ENCODE results near the gene RUFY3.
"Not testable (repeated sequence)": the region's sequence is repeated elsewhere in the genome, so short reads cannot be mapped to it uniquely, and the experiment has no call there.

Gene RUFY3

DNA sequence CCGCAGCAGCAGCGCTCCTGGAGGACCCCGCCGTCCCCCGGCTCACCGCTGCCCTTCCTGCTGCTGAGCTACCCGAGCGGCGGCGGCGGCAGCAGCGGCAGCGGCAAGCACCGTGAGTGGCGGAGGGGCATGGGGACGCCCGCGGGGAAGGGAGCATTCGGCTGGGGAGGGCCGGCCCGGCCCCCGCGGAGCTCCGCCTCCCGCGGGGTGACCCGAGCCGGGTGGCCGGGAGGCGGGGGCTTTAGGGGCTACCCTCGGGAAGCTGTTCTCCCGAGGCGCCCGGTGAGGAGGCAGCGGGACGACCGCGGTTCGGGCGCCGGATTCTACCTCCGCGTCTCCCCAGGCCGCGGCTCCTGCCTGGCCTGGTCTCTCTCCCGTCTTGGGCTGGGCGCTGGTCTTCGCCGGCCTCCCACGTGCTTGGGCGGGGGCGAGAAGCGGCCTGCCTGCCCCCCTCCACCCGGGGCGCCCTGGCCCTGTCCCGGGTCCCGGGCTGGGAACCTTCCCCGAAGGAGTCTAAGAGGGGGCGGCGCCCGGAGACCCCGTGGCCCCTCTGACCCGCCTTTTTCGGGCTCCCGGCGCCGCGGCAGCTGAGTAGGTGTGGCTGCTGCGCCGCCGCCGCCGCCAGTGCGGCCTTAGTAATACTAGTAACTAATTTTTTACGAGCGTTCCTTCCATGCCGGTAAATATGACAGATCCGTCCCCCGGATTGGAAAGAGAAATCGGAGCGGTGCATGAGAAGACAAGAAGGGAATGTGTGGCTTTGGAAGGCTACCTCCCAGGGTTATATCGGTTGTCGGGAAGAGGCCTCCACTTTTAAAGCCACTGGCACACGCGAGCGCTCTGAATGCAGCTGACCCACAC, 16.4 kb upstream of the RUFY3 start:
- peak; percentile 52 for DNase-seq (ENCODE audit: low read depth)

DNA sequence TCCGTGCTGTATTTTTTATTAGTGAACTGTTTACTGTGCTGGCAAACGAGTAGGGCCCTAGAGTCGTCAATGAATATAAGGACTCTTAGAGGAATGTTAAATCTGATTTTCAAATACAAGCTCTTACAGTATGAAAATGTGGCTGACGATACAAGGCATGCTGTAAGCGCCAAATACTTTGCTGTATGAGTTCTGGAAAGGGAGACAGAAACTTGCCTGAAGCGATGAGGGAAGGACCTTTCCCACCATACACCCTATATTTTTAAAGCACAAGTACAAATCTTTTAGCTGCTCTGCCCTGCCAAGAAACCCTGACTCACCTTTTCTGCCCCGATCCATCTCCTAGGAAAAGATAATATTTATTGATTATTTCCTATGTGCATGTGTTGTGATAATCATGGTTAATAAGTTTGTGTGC, 15.7 kb upstream of the RUFY3 start:
- DNase-seq (ENCODE audit: low read depth), result no peak

GRCh38 chr4:70706516-70706915, 15.2 kb upstream of the RUFY3 start:
- no peak for DNase-seq (ENCODE audit: low read depth)

GRCh38 chr4:70709611-70710205, 12.1 kb upstream of the RUFY3 start:
- DNase-seq (ENCODE audit: low read depth), result no peak

- no peak for DNase-seq (ENCODE audit: low read depth)
These were observed 10.2 kb upstream of the RUFY3 start for GRCh38 chr4:70711599-70711998.

GRCh38 chr4:70712150-70712549, 9.6 kb upstream of the RUFY3 start:
- no peak for DNase-seq (ENCODE audit: low read depth)

DNA sequence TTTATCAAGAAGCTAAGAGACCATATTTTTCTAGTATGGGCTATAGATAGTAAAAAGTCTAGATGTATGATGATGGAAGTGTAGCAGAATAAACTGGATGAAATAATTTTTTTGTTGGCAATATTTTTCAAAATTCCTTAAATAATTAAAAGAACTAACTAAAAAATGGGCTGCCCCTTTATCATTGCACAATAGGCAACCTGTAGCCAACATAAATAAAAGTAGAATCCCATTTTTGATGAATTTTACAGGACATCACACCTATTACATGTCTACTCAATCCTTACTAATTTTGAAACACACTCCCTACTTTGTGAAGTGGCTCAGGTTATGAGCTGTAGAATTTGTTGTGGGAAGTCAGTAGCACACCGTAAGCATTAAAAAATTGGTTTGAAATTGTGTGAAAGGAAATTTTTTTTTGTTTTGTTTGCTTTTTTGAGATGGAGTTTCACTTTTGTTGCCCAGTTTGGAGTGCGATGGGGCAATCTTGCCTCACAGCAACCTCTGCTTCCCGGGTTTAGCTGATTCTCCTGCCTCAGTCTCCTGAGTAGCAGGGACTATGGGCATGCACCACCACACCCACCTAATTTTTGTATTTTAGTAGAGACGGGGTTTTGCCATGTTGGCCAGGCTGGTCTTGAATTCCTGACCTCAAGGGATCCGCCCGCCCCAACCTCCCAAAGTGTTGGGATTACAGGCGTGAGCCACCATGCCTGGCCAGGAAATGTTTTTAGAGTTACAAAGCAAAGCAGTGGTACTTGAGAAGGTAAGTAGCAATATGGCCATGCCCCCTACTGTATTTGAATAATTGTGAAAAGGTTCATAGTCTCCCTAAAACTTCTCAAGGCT, 8.9 kb upstream of the RUFY3 start:
- no peak for DNase-seq (ENCODE audit: low read depth)

DNA sequence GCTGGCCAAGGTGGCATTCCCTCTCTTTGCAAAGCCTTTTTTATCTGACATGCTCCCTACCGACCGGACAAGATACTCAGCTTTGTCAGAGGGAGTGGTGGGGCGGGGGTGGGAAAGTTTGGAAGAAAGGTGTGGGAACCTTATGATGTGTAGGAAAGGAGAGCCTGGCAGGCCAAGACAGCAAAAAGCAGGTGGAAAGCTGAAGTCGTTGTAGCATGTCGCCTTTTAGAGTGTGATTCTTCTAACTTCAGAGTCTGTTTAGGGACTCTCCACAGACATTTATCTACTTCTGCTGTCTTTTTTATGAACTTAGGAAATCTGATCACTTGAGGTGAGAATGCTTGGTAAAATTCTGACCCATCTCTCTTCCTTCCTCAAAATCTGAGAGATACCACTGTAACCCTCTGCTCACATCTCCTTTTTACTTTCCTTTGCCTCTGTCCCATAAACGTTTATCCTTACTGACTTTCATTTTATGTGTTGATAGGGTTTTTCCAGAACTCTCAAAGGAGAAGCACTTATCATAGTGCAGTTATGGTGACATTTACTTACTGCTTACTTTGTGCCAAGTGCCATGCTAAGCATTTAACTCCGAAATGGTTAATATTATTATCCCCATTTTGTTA, 8.2 kb upstream of the RUFY3 start:
- DNase-seq (ENCODE audit: low read depth), result no peak

DNA sequence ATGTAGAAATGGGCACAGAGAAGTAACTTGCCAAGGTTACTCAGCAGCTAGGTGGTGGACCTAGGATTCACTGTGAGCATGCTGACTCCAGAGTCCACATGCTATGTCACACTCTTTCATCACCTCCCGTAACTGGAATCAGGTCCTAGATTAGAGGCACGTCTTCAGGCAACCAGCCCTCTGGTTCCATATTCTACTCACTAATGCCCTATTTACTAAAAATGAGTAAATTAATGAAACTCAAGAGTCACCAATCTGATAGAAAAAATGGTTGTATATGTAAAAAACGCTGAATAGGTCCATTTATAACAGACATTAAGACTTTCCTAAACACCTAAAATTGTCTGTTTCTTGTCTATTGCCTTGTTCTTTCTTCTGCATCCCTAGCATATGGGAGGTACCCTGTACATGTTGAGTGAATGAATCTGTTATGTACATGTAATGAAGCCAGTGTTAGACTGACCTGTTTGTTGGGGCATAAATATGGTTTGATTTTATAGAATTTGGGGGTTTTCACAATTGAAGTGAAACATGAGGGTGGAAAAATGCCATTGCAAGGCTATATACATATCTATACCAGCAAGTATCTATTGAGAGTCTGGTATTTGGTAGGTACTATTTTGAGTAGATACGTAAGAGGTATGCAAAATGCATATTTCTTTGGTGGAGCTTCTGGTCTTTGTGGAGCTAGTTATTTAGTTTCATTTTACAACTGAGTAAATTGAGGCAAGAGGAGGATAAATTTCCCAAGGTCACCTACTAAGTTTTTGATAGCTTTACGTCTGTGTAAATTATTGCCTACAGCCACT, 7.5 kb upstream of the RUFY3 start:
- no peak for DNase-seq (ENCODE audit: low read depth)

GRCh38 chr4:70715097-70715496, 6.7 kb upstream of the RUFY3 start:
- no peak for DNase-seq (ENCODE audit: low read depth)

GRCh38 chr4:70718811-70719604, 2.8 kb upstream of the RUFY3 start:
- no peak for DNase-seq (ENCODE audit: low read depth)

DNA sequence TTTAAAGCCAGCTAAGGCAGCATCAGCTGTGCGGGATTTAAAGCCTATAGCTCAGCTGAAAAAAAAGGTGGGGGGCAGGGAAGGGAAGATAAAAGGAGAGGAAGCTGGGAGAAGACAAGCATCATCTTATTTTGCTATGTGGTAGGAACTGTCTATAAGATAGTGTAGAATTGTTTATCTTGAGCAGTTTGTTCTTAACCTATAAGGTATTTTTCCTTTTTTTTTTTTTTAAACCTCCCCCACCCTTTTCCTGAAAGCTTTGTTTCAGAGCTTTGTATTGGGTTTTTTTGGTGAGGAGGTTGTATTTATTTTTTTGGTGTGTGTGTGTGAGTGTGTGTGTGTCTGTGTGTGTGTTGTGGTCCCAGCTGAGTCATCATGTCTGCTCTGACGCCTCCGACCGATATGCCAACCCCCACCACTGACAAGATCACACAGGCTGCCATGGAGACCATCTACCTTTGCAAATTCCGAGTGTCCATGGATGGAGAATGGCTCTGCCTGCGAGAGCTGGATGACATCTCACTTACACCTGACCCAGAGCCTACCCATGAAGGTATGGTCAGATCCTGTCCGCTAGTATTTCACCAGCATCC, 531 bp downstream of the RUFY3 start:
- DNase-seq (ENCODE audit: low read depth), result no peak

GRCh38 chr4:70724463-70724862, 2.7 kb downstream of the RUFY3 start:
- no peak for DNase-seq (ENCODE audit: low read depth)

- no peak for DNase-seq (ENCODE audit: low read depth)
These were observed 3.9 kb downstream of the RUFY3 start for GRCh38 chr4:70725633-70726032.

DNA sequence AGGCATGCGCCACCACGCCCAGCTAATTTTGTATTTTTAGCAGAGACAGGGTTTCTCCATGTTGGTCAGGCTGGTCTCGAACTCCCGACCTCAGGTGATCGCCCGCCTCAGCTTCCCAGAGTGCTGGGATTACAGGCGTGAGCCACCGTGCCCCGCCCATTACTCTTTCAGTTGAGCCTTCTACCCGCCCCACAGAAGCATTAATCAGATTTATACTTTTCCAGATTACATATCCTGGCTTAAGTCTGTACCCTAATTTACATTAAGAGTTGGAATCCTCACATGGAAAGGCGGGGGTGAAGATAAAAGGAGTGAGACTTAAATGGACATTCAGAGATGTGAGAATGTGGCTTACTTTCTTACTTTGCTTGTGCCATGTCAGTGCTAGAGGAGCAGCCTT, 4.8 kb downstream of the RUFY3 start:
- not testable (repeated sequence) for DNase-seq (ENCODE audit: low read depth)

GRCh38 chr4:70728091-70728490, 6.3 kb downstream of the RUFY3 start:
- no peak for DNase-seq (ENCODE audit: low read depth)

DNA sequence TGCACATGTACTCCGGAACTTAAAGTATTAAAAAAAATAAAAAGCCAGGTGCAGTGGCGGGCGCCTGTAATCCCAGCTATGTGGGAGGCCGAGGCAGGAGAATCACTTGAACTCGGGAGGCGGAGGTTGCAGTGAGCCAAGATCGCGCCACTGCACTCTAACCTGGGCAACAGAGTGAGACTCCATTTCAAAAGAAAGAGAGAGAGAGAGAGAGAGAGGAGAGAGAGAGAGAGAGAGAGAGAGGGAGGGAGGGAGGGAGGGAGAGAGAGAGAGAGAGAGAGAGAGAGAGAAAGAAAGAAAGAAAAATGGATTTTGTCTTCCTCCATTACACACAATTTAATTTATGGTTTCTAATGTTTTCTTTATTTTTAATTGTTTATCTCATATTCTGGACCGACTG, 11.1 kb downstream of the RUFY3 start:
- not testable (repeated sequence) for DNase-seq (ENCODE audit: low read depth)

DNA sequence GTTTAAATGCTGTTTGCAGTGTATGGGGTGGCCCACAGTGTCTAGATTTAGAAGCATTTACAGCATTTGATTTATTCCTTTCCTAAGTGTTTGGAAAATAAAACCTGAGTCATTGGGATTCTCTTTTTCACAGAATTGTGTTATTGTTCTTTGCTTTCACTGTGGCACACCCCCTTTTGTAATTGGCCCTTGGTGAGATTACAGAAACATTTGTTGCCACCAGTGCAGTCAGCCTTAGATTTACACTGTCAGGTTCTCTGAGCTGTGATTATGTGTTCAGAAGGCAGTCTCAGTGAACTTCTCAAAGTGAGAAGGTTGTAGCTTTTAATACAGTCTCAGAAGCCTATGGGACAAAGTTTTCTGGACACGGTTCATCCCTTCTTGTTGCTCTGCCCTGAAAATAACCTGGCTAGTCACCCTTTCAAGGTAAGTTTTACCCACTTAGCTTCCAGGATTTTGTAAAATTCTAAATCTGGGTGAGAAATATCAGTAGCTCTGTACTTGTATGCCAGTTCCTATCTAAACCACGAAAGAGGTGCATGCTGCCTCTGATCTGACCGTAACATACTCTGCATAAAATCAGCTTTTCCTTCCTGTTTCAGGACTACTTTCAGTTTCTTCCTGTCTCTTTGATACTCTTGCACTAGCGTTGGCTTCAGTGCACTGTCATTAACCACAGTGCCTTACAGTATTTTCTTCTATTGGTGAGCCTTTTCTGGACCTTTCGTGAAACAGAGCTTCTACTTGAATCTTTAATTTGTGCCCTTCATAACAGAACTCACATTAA, 12.6 kb downstream of the RUFY3 start:
- DNase-seq (ENCODE audit: low read depth), result no peak

GRCh38 chr4:70734971-70735370, 13.2 kb downstream of the RUFY3 start:
- DNase-seq (ENCODE audit: low read depth), result no peak
